Osteoblast (primary cell): ENCODE results near the gene INPP4A. TPM values are rescaled to one million over a fixed set of nuclear protein-coding genes. Genes with fewer than 3 reads are reported as not detected.
A peak's percentile ranks its signal among the peaks of the same experiment; 100 is the strongest.

Experiments used
- DNase-seq: peaks from one replicate; pipeline ENCODE4 v3.0.0; 2011; ENCODE audit warnings: low spot score, mixed read lengths; ENCODE audit not compliant: insufficient read length; ENCODE audit errors: missing footprints
- H2AFZ ChIP-seq: 2 replicates; pipeline ENCODE4 v1.6.0; 2011; ENCODE audit warnings: mild to moderate bottlenecking, low read length
- H3K27ac ChIP-seq: 2 replicates; pipeline ENCODE4 v1.5.1; 2011; ENCODE audit warnings: mild to moderate bottlenecking, low read depth, low read length, moderate library complexity
- H3K27me3 ChIP-seq: 2 replicates; pipeline ENCODE4 v1.6.0; 2012; ENCODE audit warnings: mild to moderate bottlenecking, control low read depth, inconsistent platforms, low read length, moderate library complexity; ENCODE audit not compliant: insufficient read depth
- H3K36me3 ChIP-seq: 2 replicates; pipeline ENCODE4 v1.5.1; 2011; ENCODE audit warnings: mild to moderate bottlenecking, low read length, control low read depth, moderate library complexity; ENCODE audit not compliant: insufficient read depth
- H3K4me1 ChIP-seq: 2 replicates; pipeline ENCODE4 v1.5.1; 2011; ENCODE audit warnings: mild to moderate bottlenecking, low read length, control low read depth, moderate library complexity; ENCODE audit not compliant: insufficient read depth
- H3K4me2 ChIP-seq: 2 replicates; pipeline ENCODE4 v1.6.0; 2011; ENCODE audit warnings: mild to moderate bottlenecking, low read length; ENCODE audit not compliant: insufficient read depth
- H3K4me3 ChIP-seq: fragments of 200-600 bp; sonication (generic); 3 replicates; pipeline ENCODE4 v1.5.1; 2012; ENCODE audit warnings: mild to moderate bottlenecking, low read length, inconsistent platforms; ENCODE audit not compliant: insufficient read depth
- H3K79me2 ChIP-seq: 2 replicates; pipeline ENCODE4 v1.6.0; 2012; ENCODE audit warnings: mild to moderate bottlenecking, low read length, control low read depth, inconsistent platforms; ENCODE audit not compliant: insufficient read depth
- H3K9me3 ChIP-seq: 2 replicates; pipeline ENCODE4 v1.5.1; 2011; ENCODE audit warnings: low read depth, low read length, control low read depth
- H4K20me1 ChIP-seq: 2 replicates; pipeline ENCODE4 v1.6.0; 2012; ENCODE audit warnings: mild to moderate bottlenecking, low read length, control low read depth; ENCODE audit not compliant: insufficient read depth
- total RNA-seq: library from RNA; depleted of rRNA; stranded (reverse); fragments of >200 nt; gene quantifications from 2 replicates; pipeline ENCODE4 v1.2.3, GENCODE V29; 2012
- TF ChIP-seq, protein P1 (sequence below): IDR thresholded peaks from 2 replicates; pipeline ENCODE4 v1.5.1; 2011; ENCODE audit warnings: mild to moderate bottlenecking, low read depth, low read length, moderate library complexity; ENCODE audit errors: extremely low read depth

The INPP4A gene
- total RNA-seq, 1 donor: 25.7 TPM

DNA sequence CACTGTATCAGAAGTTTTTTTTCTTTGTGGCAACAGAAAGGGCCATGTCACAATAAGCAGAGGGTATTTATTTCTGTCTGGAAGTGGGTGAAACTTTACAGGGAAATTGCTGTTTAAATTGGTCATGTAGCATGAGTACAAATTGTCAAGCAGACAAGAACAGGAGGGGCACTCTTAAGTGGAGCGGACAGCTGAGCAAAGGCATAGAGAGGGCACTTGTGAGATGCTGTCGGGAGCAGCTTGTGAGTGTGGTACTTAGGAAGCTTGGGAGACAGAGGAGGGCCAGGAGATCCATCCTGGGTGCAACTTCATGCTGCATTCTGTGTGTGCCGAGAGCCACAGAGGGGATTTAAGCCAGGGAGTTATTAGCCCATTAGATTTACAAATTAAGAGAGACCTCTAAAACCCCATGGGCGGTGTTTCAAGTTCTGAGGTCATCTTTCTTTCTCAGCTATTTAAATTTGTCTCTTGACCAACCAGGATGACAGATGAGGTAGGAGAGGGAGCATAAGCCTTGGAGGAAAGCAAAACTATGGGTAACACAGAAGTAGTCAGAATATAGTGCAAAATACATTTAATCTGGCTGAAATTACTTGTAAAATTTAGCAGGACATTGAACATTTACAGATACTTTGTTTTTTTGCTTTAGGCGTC, 30.4 kb downstream of the INPP4A start:
- Histone ChIP-seq H3K4me1 (peaks cover 12% of the 10 kb centered on the region), H3K4me3 (no peak overlapping the region), H3K36me3 (no peaks in the 10 kb centered on the region), H3K27me3 (no peaks in the 10 kb centered on the region), H4K20me1 (peaks cover 80% of the 10 kb centered on the region), H3K9me3 (no peaks in the 10 kb centered on the region), H2AFZ (no peak overlapping the region), H3K79me2 (peaks cover 48% of the 10 kb centered on the region), H3K27ac (no peak overlapping the region), H3K4me2 (no peak overlapping the region)
- TF ChIP-seq, protein P1, sequence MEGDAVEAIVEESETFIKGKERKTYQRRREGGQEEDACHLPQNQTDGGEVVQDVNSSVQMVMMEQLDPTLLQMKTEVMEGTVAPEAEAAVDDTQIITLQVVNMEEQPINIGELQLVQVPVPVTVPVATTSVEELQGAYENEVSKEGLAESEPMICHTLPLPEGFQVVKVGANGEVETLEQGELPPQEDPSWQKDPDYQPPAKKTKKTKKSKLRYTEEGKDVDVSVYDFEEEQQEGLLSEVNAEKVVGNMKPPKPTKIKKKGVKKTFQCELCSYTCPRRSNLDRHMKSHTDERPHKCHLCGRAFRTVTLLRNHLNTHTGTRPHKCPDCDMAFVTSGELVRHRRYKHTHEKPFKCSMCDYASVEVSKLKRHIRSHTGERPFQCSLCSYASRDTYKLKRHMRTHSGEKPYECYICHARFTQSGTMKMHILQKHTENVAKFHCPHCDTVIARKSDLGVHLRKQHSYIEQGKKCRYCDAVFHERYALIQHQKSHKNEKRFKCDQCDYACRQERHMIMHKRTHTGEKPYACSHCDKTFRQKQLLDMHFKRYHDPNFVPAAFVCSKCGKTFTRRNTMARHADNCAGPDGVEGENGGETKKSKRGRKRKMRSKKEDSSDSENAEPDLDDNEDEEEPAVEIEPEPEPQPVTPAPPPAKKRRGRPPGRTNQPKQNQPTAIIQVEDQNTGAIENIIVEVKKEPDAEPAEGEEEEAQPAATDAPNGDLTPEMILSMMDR: no peak
- DNase-seq: peak; percentile 46

GRCh38 chr2:98476192-98476868, 31.7 kb downstream of the INPP4A start:
- Histone ChIP-seq H4K20me1 (peaks cover 83% of the 10 kb centered on the region), H3K4me3 (no peak overlapping the region), H3K9me3 (no peaks in the 10 kb centered on the region), H3K36me3 (no peaks in the 10 kb centered on the region), H2AFZ (no peak overlapping the region), H3K79me2 (peaks cover 40% of the 10 kb centered on the region), H3K4me2 (no peak overlapping the region), H3K27ac (no peak overlapping the region), H3K4me1 (peaks cover 14% of the 10 kb centered on the region), H3K27me3 (no peaks in the 10 kb centered on the region)
- DNase-seq: peak; percentile 83
- TF ChIP-seq, protein P1: no peak

DNA sequence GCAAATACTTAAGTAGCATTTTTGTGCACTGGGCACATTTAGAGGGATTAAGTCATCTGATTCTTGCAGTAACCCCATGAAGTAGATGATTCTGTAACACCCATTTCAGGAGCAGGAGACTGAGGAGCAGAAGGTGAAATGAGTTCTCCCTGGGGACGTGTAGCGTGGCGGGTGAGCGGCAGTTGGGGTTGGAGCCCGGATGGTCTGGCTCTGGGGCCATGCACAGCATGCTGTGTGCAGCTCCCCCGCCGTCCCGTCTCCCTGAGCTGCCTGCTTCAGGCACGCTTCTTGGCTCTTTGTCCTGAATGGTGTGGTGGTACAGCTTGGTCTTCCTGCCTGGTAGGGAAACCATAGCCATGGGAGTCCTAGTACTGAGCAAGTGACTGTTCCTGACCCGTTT, 32.4 kb downstream of the INPP4A start:
- TF ChIP-seq, protein P1: no peak
- Histone ChIP-seq H3K4me1 (peaks cover 14% of the 10 kb centered on the region), H3K4me2 (no peak overlapping the region), H3K27ac (no peak overlapping the region), H3K4me3 (no peak overlapping the region), H3K36me3 (no peaks in the 10 kb centered on the region), H3K9me3 (no peaks in the 10 kb centered on the region), H2AFZ (no peak overlapping the region), H4K20me1 (peaks cover 83% of the 10 kb centered on the region), H3K27me3 (no peaks in the 10 kb centered on the region), H3K79me2 (peaks cover 36% of the 10 kb centered on the region)
- no peak for DNase-seq

DNA sequence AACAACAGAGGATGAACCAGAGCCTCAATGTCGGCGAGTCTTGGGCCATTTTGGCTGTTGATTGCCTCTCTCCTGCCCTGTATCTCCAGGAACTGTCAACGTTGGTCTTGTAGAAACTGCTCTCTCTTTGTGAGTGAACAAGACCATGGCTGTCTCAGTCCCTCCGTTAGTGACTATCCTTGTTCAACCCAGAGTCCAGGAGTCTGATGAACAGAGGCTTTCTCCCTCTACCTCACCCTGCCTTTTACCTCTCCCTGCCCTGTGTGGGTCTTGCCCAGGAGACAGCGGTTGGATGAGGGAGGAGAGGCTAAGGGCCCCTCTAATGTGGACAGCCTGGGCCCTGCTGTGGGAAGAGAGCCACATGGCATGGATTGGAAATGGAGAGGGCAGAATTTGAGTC, 32.8 kb downstream of the INPP4A start:
- H3K4me2 ChIP-seq: no peak overlapping the region
- H3K4me3 ChIP-seq: no peak overlapping the region
- no peak overlapping the region for H3K27ac ChIP-seq
- no peak overlapping the region for H2AFZ ChIP-seq
- H3K9me3 ChIP-seq: no peaks in the 10 kb centered on the region
- peak; percentile 58 for DNase-seq
- peaks cover 83% of the 10 kb centered on the region for H4K20me1 ChIP-seq
- peaks cover 14% of the 10 kb centered on the region for H3K4me1 ChIP-seq
- peaks cover 36% of the 10 kb centered on the region for H3K79me2 ChIP-seq
- H3K36me3 ChIP-seq: no peaks in the 10 kb centered on the region
- no peaks in the 10 kb centered on the region for H3K27me3 ChIP-seq
- TF ChIP-seq, protein P1: no peak
